ENCODE results near the gene CYP4F3. TPM values are rescaled to one million over a fixed set of nuclear protein-coding genes. Genes with fewer than 3 reads are reported as not detected.

Gene CYP4F3
- total and polyA plus RNA-seq, 2 of the 13 experiments (the other 11 are each of a cell fraction or from before 2014, with no cell fraction given), result 17.8 to 22.8 TPM

DNA sequence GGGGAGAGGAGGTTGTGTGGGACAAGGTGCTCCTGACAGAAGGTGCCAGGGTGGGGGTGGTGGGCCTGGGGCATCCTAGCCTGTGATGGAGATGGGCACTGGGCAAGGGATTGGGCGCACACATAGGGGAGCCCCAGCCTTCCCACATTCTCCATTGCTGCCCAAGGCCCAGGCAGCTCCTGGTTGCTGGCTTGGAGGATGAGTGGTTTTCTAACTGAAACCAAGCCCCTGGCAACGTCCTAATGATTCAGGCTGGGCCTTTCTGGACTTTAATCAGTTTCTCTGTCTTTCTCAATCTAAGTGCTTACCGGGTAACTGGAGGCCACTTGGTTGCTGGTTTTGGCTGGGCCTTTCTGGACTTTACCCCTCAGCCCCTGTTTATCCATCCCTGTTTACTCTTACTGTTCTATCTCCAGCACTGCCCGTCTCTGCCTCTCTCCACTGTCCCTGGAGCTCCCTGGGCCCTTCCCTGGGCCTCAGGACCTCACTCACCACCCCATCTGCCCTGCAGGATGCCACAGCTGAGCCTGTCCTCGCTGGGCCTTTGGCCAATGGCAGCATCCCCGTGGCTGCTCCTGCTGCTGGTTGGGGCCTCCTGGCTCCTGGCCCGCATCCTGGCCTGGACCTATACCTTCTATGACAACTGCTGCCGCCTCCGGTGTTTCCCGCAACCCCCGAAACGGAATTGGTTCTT is 354 bp downstream of the CYP4F3 start (continued):
- TF ChIP-seq, protein P1, sequence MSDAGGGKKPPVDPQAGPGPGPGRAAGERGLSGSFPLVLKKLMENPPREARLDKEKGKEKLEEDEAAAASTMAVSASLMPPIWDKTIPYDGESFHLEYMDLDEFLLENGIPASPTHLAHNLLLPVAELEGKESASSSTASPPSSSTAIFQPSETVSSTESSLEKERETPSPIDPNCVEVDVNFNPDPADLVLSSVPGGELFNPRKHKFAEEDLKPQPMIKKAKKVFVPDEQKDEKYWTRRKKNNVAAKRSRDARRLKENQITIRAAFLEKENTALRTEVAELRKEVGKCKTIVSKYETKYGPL (CRISPR knock-in tag; IDR thresholded peaks at IDR 0.05), result no peak
- TF ChIP-seq SPEN (CRISPR knock-in tag; IDR thresholded peaks at IDR 0.05; ENCODE audit: low read depth) (peak; percentile 39; the same call in 1 of the 2 replicates), ZNF383 (CRISPR knock-in tag; IDR thresholded peaks at IDR 0.05; ENCODE audit: borderline replicate concordance) (no peak), ZNF644 (CRISPR knock-in tag; IDR thresholded peaks at IDR 0.05; ENCODE audit: low read depth) (peak; percentile 48; the same call in 1 of the 2 replicates), ZNF790 (CRISPR knock-in tag; IDR thresholded peaks at IDR 0.05; ENCODE audit: borderline replicate concordance) (0 out of 2 replicates have a peak, but pooled peaks have one; percentile 37), ZFY (CRISPR knock-in tag; IDR thresholded peaks at IDR 0.05) (peak; percentile 79), THAP11 (CRISPR knock-in tag; IDR thresholded peaks at IDR 0.05) (peak; percentile 29; the same call in 1 of the 2 replicates), SOX13 (IDR thresholded peaks at IDR 0.05) (no peak), SOX13 (CRISPR knock-in tag; conservative IDR thresholded peaks at IDR 0.05 in 1 of 2, IDR thresholded peaks at IDR 0.05 in 1 of 2) (peak in 1 of 2 experiments; percentile 43; a peak in 1 of 4 replicates), AGO1 (IDR thresholded peaks at IDR 0.05; ENCODE audit: low read depth, low read length, poor library complexity, severe bottlenecking) (peak; percentile 26), FOXK2 (IDR thresholded peaks at IDR 0.05) (peak; percentile 86; the same call in 1 of the 2 replicates), KLF11 (CRISPR knock-in tag; IDR thresholded peaks at IDR 0.05) (peak; percentile 63; the same call in 1 of the 2 replicates), ZNF224 (CRISPR knock-in tag; IDR thresholded peaks at IDR 0.05) (peak; percentile 49; the same call in 1 of the 2 replicates), HOXA5 (CRISPR knock-in tag; IDR thresholded peaks at IDR 0.05) (0 out of 2 replicates have a peak, but pooled peaks have one; percentile 19), TBP (CRISPR knock-in tag; IDR thresholded peaks at IDR 0.05) (no peak), TSC22D2 (CRISPR knock-in tag; IDR thresholded peaks at IDR 0.05; ENCODE audit: borderline replicate concordance) (no peak), LCORL (IDR thresholded peaks at IDR 0.05) (0 out of 2 replicates have a peak, but pooled peaks have one; percentile 55), LCORL (CRISPR knock-in tag; IDR thresholded peaks at IDR 0.05) (peak; percentile 82), KLF6 (CRISPR knock-in tag; IDR thresholded peaks at IDR 0.05) (peak; percentile 73; the same call in 1 of the 2 replicates), CAMTA2 (CRISPR knock-in tag; IDR thresholded peaks at IDR 0.05; ENCODE audit: borderline replicate concordance) (no peak), FOSL2 (CRISPR knock-in tag; IDR thresholded peaks at IDR 0.05) (peak; percentile 53), PHF21A (CRISPR knock-in tag; IDR thresholded peaks at IDR 0.05) (peak; percentile 58; the same call in 1 of the 2 replicates), GABPB1 (CRISPR knock-in tag; IDR thresholded peaks at IDR 0.05) (peak; percentile 36; the same call in 1 of the 2 replicates), HDAC1 (CRISPR knock-in tag; IDR thresholded peaks at IDR 0.05) (peak; percentile 41), DR1 (CRISPR knock-in tag; IDR thresholded peaks at IDR 0.05) (0 out of 2 replicates have a peak, but pooled peaks have one; percentile 6), ZNF850 (CRISPR knock-in tag; conservative IDR thresholded peaks at IDR 0.05) (no peak)
- TF ChIP-seq, protein P2, sequence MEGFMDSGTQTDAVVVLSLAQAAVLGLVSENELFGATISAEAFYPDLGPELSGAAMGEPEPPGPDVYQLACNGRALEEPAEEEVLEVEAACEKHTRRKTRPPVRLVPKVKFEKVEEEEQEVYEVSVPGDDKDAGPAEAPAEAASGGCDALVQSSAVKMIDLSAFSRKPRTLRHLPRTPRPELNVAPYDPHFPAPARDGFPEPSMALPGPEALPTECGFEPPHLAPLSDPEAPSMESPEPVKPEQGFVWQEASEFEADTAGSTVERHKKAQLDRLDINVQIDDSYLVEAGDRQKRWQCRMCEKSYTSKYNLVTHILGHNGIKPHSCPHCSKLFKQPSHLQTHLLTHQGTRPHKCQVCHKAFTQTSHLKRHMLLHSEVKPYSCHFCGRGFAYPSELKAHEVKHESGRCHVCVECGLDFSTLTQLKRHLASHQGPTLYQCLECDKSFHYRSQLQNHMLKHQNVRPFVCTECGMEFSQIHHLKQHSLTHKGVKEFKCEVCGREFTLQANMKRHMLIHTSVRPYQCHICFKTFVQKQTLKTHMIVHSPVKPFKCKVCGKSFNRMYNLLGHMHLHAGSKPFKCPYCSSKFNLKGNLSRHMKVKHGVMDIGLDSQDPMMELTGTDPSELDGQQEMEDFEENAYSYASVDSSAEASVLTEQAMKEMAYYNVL (CRISPR knock-in tag; IDR thresholded peaks at IDR 0.05; ENCODE audit: borderline replicate concordance), result 0 out of 2 replicates have a peak, but pooled peaks have one; percentile 19
- TF ChIP-seq, protein P3, sequence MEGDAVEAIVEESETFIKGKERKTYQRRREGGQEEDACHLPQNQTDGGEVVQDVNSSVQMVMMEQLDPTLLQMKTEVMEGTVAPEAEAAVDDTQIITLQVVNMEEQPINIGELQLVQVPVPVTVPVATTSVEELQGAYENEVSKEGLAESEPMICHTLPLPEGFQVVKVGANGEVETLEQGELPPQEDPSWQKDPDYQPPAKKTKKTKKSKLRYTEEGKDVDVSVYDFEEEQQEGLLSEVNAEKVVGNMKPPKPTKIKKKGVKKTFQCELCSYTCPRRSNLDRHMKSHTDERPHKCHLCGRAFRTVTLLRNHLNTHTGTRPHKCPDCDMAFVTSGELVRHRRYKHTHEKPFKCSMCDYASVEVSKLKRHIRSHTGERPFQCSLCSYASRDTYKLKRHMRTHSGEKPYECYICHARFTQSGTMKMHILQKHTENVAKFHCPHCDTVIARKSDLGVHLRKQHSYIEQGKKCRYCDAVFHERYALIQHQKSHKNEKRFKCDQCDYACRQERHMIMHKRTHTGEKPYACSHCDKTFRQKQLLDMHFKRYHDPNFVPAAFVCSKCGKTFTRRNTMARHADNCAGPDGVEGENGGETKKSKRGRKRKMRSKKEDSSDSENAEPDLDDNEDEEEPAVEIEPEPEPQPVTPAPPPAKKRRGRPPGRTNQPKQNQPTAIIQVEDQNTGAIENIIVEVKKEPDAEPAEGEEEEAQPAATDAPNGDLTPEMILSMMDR (CRISPR knock-in tag; IDR thresholded peaks at IDR 0.05), result peak; percentile 1; the same call in 1 of the 2 replicates

Measured in HepG2 (cell line).